ENCODE measurements around the gene LHFPL3. TPM values are rescaled to one million over a fixed set of nuclear protein-coding genes. Genes with fewer than 3 reads are reported as not detected.

LHFPL3 gene
- total RNA-seq, 2 experiments from 2014 or later = not detected

- Histone ChIP-seq H3K79me2 (ENCODE audit: insufficient read depth, low read depth, low read length) (no peaks in the 10 kb centered on the region), H3K4me3 (ENCODE audit: low read depth, low read length, poor library complexity, severe bottlenecking) (no peak overlapping the region), H4K20me1 (ENCODE audit: insufficient read depth, low read length) (no peaks in the 10 kb centered on the region), H2AFZ (ENCODE audit: low read length) (no peak overlapping the region), H3K4me2 (ENCODE audit: low read length) (no peak overlapping the region), H3K36me3 (ENCODE audit: insufficient read depth, low read length) (no peaks in the 10 kb centered on the region), H3K4me1 (ENCODE audit: insufficient read depth, low read length, poor library complexity, severe bottlenecking) (no peaks in the 10 kb centered on the region), H3K9me2 (ENCODE audit: insufficient read depth, low read length) (no peaks in the 10 kb centered on the region), H3K27ac (ENCODE audit: low read depth, low read length, poor library complexity, severe bottlenecking) (no peak overlapping the region), H3K9me3 (ENCODE audit: low read length) (no peaks in the 10 kb centered on the region)
- no peak for DNase-seq (ENCODE audit: low spot score)
- CTCF ChIA-PET (ENCODE audit: unreplicated experiment) = no interaction called here
- TF ChIP-seq, protein P1, sequence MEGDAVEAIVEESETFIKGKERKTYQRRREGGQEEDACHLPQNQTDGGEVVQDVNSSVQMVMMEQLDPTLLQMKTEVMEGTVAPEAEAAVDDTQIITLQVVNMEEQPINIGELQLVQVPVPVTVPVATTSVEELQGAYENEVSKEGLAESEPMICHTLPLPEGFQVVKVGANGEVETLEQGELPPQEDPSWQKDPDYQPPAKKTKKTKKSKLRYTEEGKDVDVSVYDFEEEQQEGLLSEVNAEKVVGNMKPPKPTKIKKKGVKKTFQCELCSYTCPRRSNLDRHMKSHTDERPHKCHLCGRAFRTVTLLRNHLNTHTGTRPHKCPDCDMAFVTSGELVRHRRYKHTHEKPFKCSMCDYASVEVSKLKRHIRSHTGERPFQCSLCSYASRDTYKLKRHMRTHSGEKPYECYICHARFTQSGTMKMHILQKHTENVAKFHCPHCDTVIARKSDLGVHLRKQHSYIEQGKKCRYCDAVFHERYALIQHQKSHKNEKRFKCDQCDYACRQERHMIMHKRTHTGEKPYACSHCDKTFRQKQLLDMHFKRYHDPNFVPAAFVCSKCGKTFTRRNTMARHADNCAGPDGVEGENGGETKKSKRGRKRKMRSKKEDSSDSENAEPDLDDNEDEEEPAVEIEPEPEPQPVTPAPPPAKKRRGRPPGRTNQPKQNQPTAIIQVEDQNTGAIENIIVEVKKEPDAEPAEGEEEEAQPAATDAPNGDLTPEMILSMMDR (conservative IDR thresholded peaks at IDR 0.05; ENCODE audit: low read length) = no peak
- BruUV-seq (replicated peaks) = no TSS peak
- POLR2A ChIA-PET = no interaction called here
- intact Hi-C loops (cut with micrococcal nuclease; ENCODE audit: unreplicated experiment) = no loop called here
These were observed 43.6 kb downstream of the LHFPL3 start for GRCh38 chr7:104371980-104372357.

DNA sequence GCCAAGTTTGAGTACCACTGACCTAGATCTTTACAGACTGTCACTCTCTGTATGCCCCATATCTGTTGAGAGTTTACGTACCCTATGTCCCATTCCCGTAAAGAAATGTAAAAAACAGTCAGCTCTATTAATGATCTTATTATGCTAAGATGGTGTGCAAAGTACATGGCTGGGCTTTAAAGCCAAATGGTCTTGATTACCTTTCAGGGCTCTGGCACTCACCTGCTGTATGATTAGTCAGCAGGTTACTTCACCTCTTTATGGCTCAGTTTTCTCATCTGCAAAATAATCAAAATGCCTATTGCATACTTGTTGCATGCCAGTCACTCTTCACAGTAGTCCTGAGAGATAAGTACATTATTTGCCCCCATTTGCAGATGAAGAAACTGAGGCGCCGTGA is 54.2 kb downstream of the LHFPL3 start:
- Histone ChIP-seq H3K4me3 (ENCODE audit: low read depth, low read length, poor library complexity, severe bottlenecking) (no peak overlapping the region), H3K79me2 (ENCODE audit: insufficient read depth, low read depth, low read length) (no peaks in the 10 kb centered on the region), H2AFZ (ENCODE audit: low read length) (no peak overlapping the region), H3K9me2 (ENCODE audit: insufficient read depth, low read length) (no peaks in the 10 kb centered on the region), H3K4me2 (ENCODE audit: low read length) (no peak overlapping the region), H3K4me1 (ENCODE audit: insufficient read depth, low read length, poor library complexity, severe bottlenecking) (no peaks in the 10 kb centered on the region), H3K36me3 (ENCODE audit: insufficient read depth, low read length) (no peaks in the 10 kb centered on the region), H3K27ac (ENCODE audit: low read depth, low read length, poor library complexity, severe bottlenecking) (no peak overlapping the region), H3K9me3 (ENCODE audit: low read length) (no peaks in the 10 kb centered on the region), H4K20me1 (ENCODE audit: insufficient read depth, low read length) (no peaks in the 10 kb centered on the region)
- no peak for DNase-seq (ENCODE audit: low spot score)
- POLR2A ChIA-PET = no interaction called here
- intact Hi-C loops (cut with micrococcal nuclease; ENCODE audit: unreplicated experiment) = no loop called here
- TF ChIP-seq, protein P1 (conservative IDR thresholded peaks at IDR 0.05; ENCODE audit: low read length) = no peak
- TF ChIP-seq EZH2phosphoT487 (IDR thresholded peaks at IDR 0.05; ENCODE audit: borderline replicate concordance, low read depth, low read length) = no peak
- CTCF ChIA-PET (ENCODE audit: unreplicated experiment) = no interaction called here
- BruUV-seq (replicated peaks) = no TSS peak

DNA sequence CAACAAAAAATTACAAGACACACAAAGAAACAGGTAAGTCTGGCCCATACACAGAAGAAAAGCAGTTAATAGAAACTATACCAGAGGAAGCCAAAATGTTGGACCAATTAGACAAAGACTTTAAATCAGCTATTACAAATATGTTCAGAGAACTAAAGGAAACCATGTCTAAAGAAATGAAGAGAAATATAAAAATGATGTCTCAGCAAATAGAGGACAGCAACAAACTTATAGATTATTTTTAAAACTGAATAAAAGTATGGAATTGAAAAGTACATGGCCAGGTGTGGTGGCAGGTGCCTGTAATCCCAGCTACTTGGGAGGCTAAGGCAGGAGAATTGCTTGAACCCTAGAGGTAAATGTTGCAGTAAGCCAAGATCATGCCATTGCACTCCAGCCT is 58.5 kb downstream of the LHFPL3 start:
- ChIA-PET CTCF (ENCODE audit: unreplicated experiment) (no interaction called here), POLR2A (interaction anchor here (0.6 kb wide), 1 partner anchor 340 kb away, joined by 3 read pairs; no protein-coding TSS in a partner anchor)
- H3K79me2 ChIP-seq (ENCODE audit: insufficient read depth, low read depth, low read length) = no peaks in the 10 kb centered on the region
- H2AFZ ChIP-seq (ENCODE audit: low read length) = no peak overlapping the region
- H3K4me3 ChIP-seq (ENCODE audit: low read depth, low read length, poor library complexity, severe bottlenecking) = no peak overlapping the region
- H3K9me3 ChIP-seq (ENCODE audit: low read length) = 0 out of 2 replicates have a peak, but pooled peaks cover 4% of the 10 kb centered on the region
- intact Hi-C loops (cut with micrococcal nuclease; ENCODE audit: unreplicated experiment) = no loop called here
- no TSS peak for BruUV-seq (replicated peaks)
- TF ChIP-seq, protein P1 (conservative IDR thresholded peaks at IDR 0.05; ENCODE audit: low read length) = no peak
- TF ChIP-seq EZH2phosphoT487 (IDR thresholded peaks at IDR 0.05; ENCODE audit: borderline replicate concordance, low read depth, low read length) = no peak
- H3K36me3 ChIP-seq (ENCODE audit: insufficient read depth, low read length) = no peaks in the 10 kb centered on the region
- H3K4me1 ChIP-seq (ENCODE audit: insufficient read depth, low read length, poor library complexity, severe bottlenecking) = no peaks in the 10 kb centered on the region
- no peaks in the 10 kb centered on the region for H3K9me2 ChIP-seq (ENCODE audit: insufficient read depth, low read length)
- no peak for DNase-seq (ENCODE audit: low spot score)
- no peak overlapping the region for H3K4me2 ChIP-seq (ENCODE audit: low read length)
- H4K20me1 ChIP-seq (ENCODE audit: insufficient read depth, low read length) = no peaks in the 10 kb centered on the region
- no peak overlapping the region for H3K27ac ChIP-seq (ENCODE audit: low read depth, low read length, poor library complexity, severe bottlenecking)

All from OCI-LY7 (cell line).